Activated CD4-positive, alpha-beta memory T cell treated with anti-CD3 and anti-CD28 coated beads, Interleukin-2, amount 10 ng/mL, durations not matched to agents 7 days and 5 days (primary cell): ENCODE measurements around the gene DLX4. TPM values are rescaled to one million over a fixed set of nuclear protein-coding genes. Genes with fewer than 3 reads are reported as not detected.
A peak's percentile ranks its signal among the peaks of the same experiment; 100 is the strongest.

Experiments
- CTCF ChIA-PET: fragments of 350-600 bp; sonication (Branson Sonifier 250); formaldehyde crosslinking; loops from one replicate; lab custom pipeline; 2021; ENCODE audit warnings: antibody characterized with exemption, inconsistent platforms; lab: Charles Lee
- POLR2A ChIA-PET: fragments of 350-600 bp; sonication (Branson Sonifier 250); formaldehyde crosslinking; loops from one replicate; lab custom pipeline; 2021; ENCODE audit warnings: antibody characterized with exemption; lab: Charles Lee
- DNase-seq: peaks from one replicate; pipeline ENCODE4 v3.0.0-alpha.2; 2020
- H3K27ac Mint-ChIP-seq: one replicate; pipeline ENCODE4 v1.8.0; 2021; ENCODE audit warnings: mild to moderate bottlenecking, mixed read lengths
- H3K27me3 Mint-ChIP-seq: one replicate; pipeline ENCODE4 v1.8.0; 2021; ENCODE audit warnings: mixed read lengths
- H3K36me3 Mint-ChIP-seq: one replicate; pipeline ENCODE4 v1.8.0; 2021; ENCODE audit warnings: low read depth, mixed read lengths
- H3K4me1 Mint-ChIP-seq: one replicate; pipeline ENCODE4 v1.8.0; 2021; ENCODE audit warnings: mixed read lengths
- H3K4me3 Mint-ChIP-seq: one replicate; pipeline ENCODE4 v1.8.0; 2021; ENCODE audit warnings: mild to moderate bottlenecking, mixed read lengths
- H3K9me3 Mint-ChIP-seq: one replicate; pipeline ENCODE4 v1.8.0; 2021; ENCODE audit warnings: mixed read lengths
- total RNA-seq, 2 experiments: library from RNA; stranded (reverse); gene quantifications; one replicate each; pipeline ENCODE4 v1.2.3, GENCODE V29; 2021

DLX4 gene
- total RNA-seq, result under 1 TPM; 0.28 TPM

GRCh38 chr17:49969134-49969759, at the start of gene DLX4:
Gene DLX4, plus strand, starts transcription at chr17:49969190. Its CDS starts 279 bp downstream, at chr17:49969469.
- Mint-ChIP-seq H3K27ac (no peak within 1 kb of the TSS), H3K36me3 (no peaks in the 10 kb centered on the region), H3K9me3 (no peaks in the 10 kb centered on the region), H3K4me3 (peak within 1 kb of the TSS; percentile 81), H3K27me3 (peaks cover 92% of the 10 kb centered on the region), H3K4me1 (peaks cover 35% of the 10 kb centered on the region)
- no peak for DNase-seq
- CTCF ChIA-PET, result interaction anchor here (1.2 kb wide), 1 partner anchor 412 kb away, joined by 3 read pairs; no protein-coding TSS in a partner anchor
- POLR2A ChIA-PET, result interaction anchor here (1.0 kb wide), 1 partner anchor 24 kb away, joined by 3 read pairs; no protein-coding TSS in a partner anchor

GRCh38 chr17:49920030-49920769, 48.8 kb upstream of the DLX4 start:
- no peak for DNase-seq
- CTCF ChIA-PET, result interaction anchor here (2.2 kb wide), 1 partner anchor 77 kb away, joined by 11 read pairs; no protein-coding TSS in a partner anchor
- H3K27ac Mint-ChIP-seq, result no peak overlapping the region
- H3K4me1 Mint-ChIP-seq, result no peaks in the 10 kb centered on the region
- H3K36me3 Mint-ChIP-seq, result no peaks in the 10 kb centered on the region
- H3K4me3 Mint-ChIP-seq, result no peak overlapping the region
- POLR2A ChIA-PET, result no interaction called here
- no peaks in the 10 kb centered on the region for H3K9me3 Mint-ChIP-seq
- peaks cover 30% of the 10 kb centered on the region for H3K27me3 Mint-ChIP-seq

- POLR2A ChIA-PET, result no interaction called here
- Mint-ChIP-seq H3K27me3 (peaks cover 19% of the 10 kb centered on the region), H3K4me3 (no peak overlapping the region), H3K4me1 (no peaks in the 10 kb centered on the region), H3K27ac (no peak overlapping the region), H3K36me3 (no peaks in the 10 kb centered on the region), H3K9me3 (no peaks in the 10 kb centered on the region)
- DNase-seq, result no peak
- CTCF ChIA-PET, result no interaction called here
Observed at GRCh38 chr17:49922095-49922494, 46.9 kb upstream of the DLX4 start.

- Mint-ChIP-seq H3K9me3 (no peaks in the 10 kb centered on the region), H3K36me3 (no peaks in the 10 kb centered on the region)
Observed at GRCh38 chr17:49924116-49924515, 44.9 kb upstream of the DLX4 start.

GRCh38 chr17:49924589-49924988, 44.4 kb upstream of the DLX4 start:
- DNase-seq, result no peak
- no peaks in the 10 kb centered on the region for H3K4me1 Mint-ChIP-seq
- no peak overlapping the region for H3K4me3 Mint-ChIP-seq
- no peaks in the 10 kb centered on the region for H3K36me3 Mint-ChIP-seq
- H3K27me3 Mint-ChIP-seq, result peaks cover 15% of the 10 kb centered on the region
- ChIA-PET CTCF (no interaction called here), POLR2A (no interaction called here)
- no peaks in the 10 kb centered on the region for H3K9me3 Mint-ChIP-seq
- H3K27ac Mint-ChIP-seq, result no peak overlapping the region

More at GRCh38 chr17:49924116-49924515, 44.9 kb upstream of the DLX4 start:
- Mint-ChIP-seq H3K4me1 (no peaks in the 10 kb centered on the region), H3K4me3 (no peak overlapping the region), H3K27me3 (peaks cover 15% of the 10 kb centered on the region), H3K27ac (no peak overlapping the region)
- ChIA-PET CTCF (no interaction called here), POLR2A (no interaction called here)
- no peak for DNase-seq

GRCh38 chr17:49925921-49926320, 43.1 kb upstream of the DLX4 start:
- Mint-ChIP-seq H3K27me3 (peaks cover 15% of the 10 kb centered on the region), H3K9me3 (no peaks in the 10 kb centered on the region), H3K4me1 (no peaks in the 10 kb centered on the region), H3K36me3 (no peaks in the 10 kb centered on the region), H3K4me3 (no peak overlapping the region), H3K27ac (no peak overlapping the region)
- CTCF ChIA-PET, result no interaction called here
- POLR2A ChIA-PET, result no interaction called here
- DNase-seq, result no peak

- H3K27ac Mint-ChIP-seq, result no peak overlapping the region
- DNase-seq, result no peak
- no peaks in the 10 kb centered on the region for H3K36me3 Mint-ChIP-seq
- H3K27me3 Mint-ChIP-seq, result peaks cover 17% of the 10 kb centered on the region
- no peaks in the 10 kb centered on the region for H3K9me3 Mint-ChIP-seq
- no peak overlapping the region for H3K4me3 Mint-ChIP-seq
- H3K4me1 Mint-ChIP-seq, result no peaks in the 10 kb centered on the region
- ChIA-PET POLR2A (no interaction called here), CTCF (interaction anchor here (0.8 kb wide), 1 partner anchor 26 kb away, joined by 3 read pairs; no protein-coding TSS in a partner anchor)
Observed at GRCh38 chr17:49926886-49927285, 42.1 kb upstream of the DLX4 start.

- H3K27me3 Mint-ChIP-seq, result peaks cover 8% of the 10 kb centered on the region
- H3K4me1 Mint-ChIP-seq, result no peaks in the 10 kb centered on the region
- no peaks in the 10 kb centered on the region for H3K36me3 Mint-ChIP-seq
- ChIA-PET POLR2A (interaction anchor here (1.3 kb wide), 1 partner anchor 68 kb away, joined by 3 read pairs; no protein-coding TSS in a partner anchor), CTCF (interaction anchor here (1.1 kb wide), 1 partner anchor 24 kb away, joined by 4 read pairs; no protein-coding TSS in a partner anchor)
- no peaks in the 10 kb centered on the region for H3K9me3 Mint-ChIP-seq
- H3K27ac Mint-ChIP-seq, result no peak overlapping the region
- no peak for DNase-seq
- no peak overlapping the region for H3K4me3 Mint-ChIP-seq
Observed at GRCh38 chr17:49928126-49928800, 40.7 kb upstream of the DLX4 start.

- Mint-ChIP-seq H3K36me3 (no peaks in the 10 kb centered on the region), H3K9me3 (no peaks in the 10 kb centered on the region), H3K4me1 (no peaks in the 10 kb centered on the region), H3K27ac (no peak overlapping the region), H3K4me3 (no peak overlapping the region), H3K27me3 (peaks cover 11% of the 10 kb centered on the region)
- CTCF ChIA-PET, result no interaction called here
- POLR2A ChIA-PET, result no interaction called here
- DNase-seq, result no peak
Observed at GRCh38 chr17:49928837-49929475, 40.0 kb upstream of the DLX4 start.

- Mint-ChIP-seq H3K36me3 (no peaks in the 10 kb centered on the region), H3K4me1 (no peaks in the 10 kb centered on the region), H3K4me3 (no peak overlapping the region), H3K27ac (no peak overlapping the region), H3K27me3 (peaks cover 15% of the 10 kb centered on the region), H3K9me3 (no peaks in the 10 kb centered on the region)
- no peak for DNase-seq
- POLR2A ChIA-PET, result no interaction called here
- CTCF ChIA-PET, result no interaction called here
Observed at GRCh38 chr17:49930880-49931279, 38.1 kb upstream of the DLX4 start.

GRCh38 chr17:49931416-49932137, 37.4 kb upstream of the DLX4 start:
- no peak for DNase-seq
- ChIA-PET CTCF (no interaction called here), POLR2A (no interaction called here)
- H3K27me3 Mint-ChIP-seq, result peaks cover 15% of the 10 kb centered on the region
- no peaks in the 10 kb centered on the region for H3K9me3 Mint-ChIP-seq
- H3K27ac Mint-ChIP-seq, result no peak overlapping the region
- no peaks in the 10 kb centered on the region for H3K36me3 Mint-ChIP-seq
- H3K4me1 Mint-ChIP-seq, result no peaks in the 10 kb centered on the region
- H3K4me3 Mint-ChIP-seq, result no peak overlapping the region

- H3K27ac Mint-ChIP-seq, result no peak overlapping the region
- ChIA-PET POLR2A (no interaction called here), CTCF (interaction anchor here (1.4 kb wide), 1 partner anchor 52 kb away, joined by 3 read pairs; no protein-coding TSS in a partner anchor)
- H3K27me3 Mint-ChIP-seq, result peaks cover 15% of the 10 kb centered on the region
- H3K9me3 Mint-ChIP-seq, result no peaks in the 10 kb centered on the region
- H3K4me1 Mint-ChIP-seq, result no peaks in the 10 kb centered on the region
- no peaks in the 10 kb centered on the region for H3K36me3 Mint-ChIP-seq
- no peak overlapping the region for H3K4me3 Mint-ChIP-seq
- DNase-seq, result no peak
Observed at GRCh38 chr17:49932138-49932723, 36.8 kb upstream of the DLX4 start.
